H1 (cell line): ENCODE data around the gene SCAND1. TPM values are rescaled to one million over a fixed set of nuclear protein-coding genes. Genes with fewer than 3 reads are reported as not detected.

Source experiments
- CTCF ChIA-PET: fragments of 300-600 bp; sonication (Branson Sonifier 250); formaldehyde crosslinking; loops from one replicate; lab custom pipeline; 2021; ENCODE audit not compliant: partially characterized antibody; lab: Charles Lee
- POLR2A ChIA-PET: fragments of 300-600 bp; sonication (Branson Sonifier 250); formaldehyde crosslinking; loops from one replicate; lab custom pipeline; 2021; ENCODE audit warnings: inconsistent platforms; ENCODE audit not compliant: partially characterized antibody; lab: Charles Lee
- DNase-seq, 2 experiments: peaks; one replicate each; pipeline versions ENCODE4 v3.0.0 to v3.0.0-alpha.2; 2010 to 2022; ENCODE audit warnings: low spot score in 2 of 2, low read depth in 1 of 2, mixed read lengths in 1 of 2
- FAIRE-seq: peaks from 2 replicates; lab custom pipeline; 2011; peaks lifted over from hg19 to GRCh38; lab: Jason Lieb, UNC
- H2AFZ ChIP-seq: 2 replicates; pipeline ENCODE4 v1.8.1; 2012; ENCODE audit warnings: low read length, inconsistent platforms
- H2AK5ac ChIP-seq: 2 replicates; pipeline ENCODE4 v1.6.1; 2013; ENCODE audit warnings: low read depth, low read length
- H2BK120ac ChIP-seq: replicated peaks from 2 replicates; pipeline ENCODE3; 2013; ENCODE audit warnings: low read depth, low read length, inconsistent platforms
- H2BK12ac ChIP-seq: 2 replicates; pipeline ENCODE4 v1.6.1; 2013; ENCODE audit warnings: low read depth, low read length
- H2BK15ac ChIP-seq: 2 replicates; pipeline ENCODE4 v1.6.1; 2013; ENCODE audit warnings: low read length
- H2BK20ac ChIP-seq: 2 replicates; pipeline ENCODE4 v1.6.1; 2013; ENCODE audit warnings: low read length
- H2BK5ac ChIP-seq: 2 replicates; pipeline ENCODE4 v1.6.1; 2013; ENCODE audit warnings: low read depth, low read length
- H3K14ac ChIP-seq: 2 replicates; pipeline ENCODE4 v1.6.1; 2013; ENCODE audit warnings: inconsistent platforms; ENCODE audit not compliant: insufficient read length
- H3K18ac ChIP-seq: 2 replicates; pipeline ENCODE4 v1.6.1; 2013; ENCODE audit warnings: low read length; ENCODE audit errors: extremely low read depth
- H3K23ac ChIP-seq: 2 replicates; pipeline ENCODE4 v1.6.1; 2013; ENCODE audit warnings: inconsistent platforms; ENCODE audit not compliant: insufficient read length
- H3K23me2 ChIP-seq: 2 replicates; pipeline ENCODE4 v1.6.1; 2013; ENCODE audit warnings: low read depth, low read length
- H3K27ac ChIP-seq: 2 replicates; pipeline ENCODE4 v1.6.1; 2011; ENCODE audit warnings: low read depth, low read length, inconsistent platforms
- H3K27me3 ChIP-seq, 4 experiments: replicated peaks in 1 of 4; 1 replicate in 1 of 4; 2 replicates in 3 of 4; pipeline versions ENCODE4 v1.6.1 to v1.8.1; 2011 to 2013; ENCODE audit warnings: low read length in 3 of 4, mild to moderate bottlenecking in 3 of 4, inconsistent platforms in 2 of 4, mixed read lengths in 2 of 4, moderate library complexity in 1 of 4; ENCODE audit not compliant: control insufficient read depth in 3 of 4, insufficient read depth in 3 of 4; ENCODE audit errors: extremely low read depth in 1 of 4
- H3K36me3 ChIP-seq, 4 experiments: 2 replicates each; pipeline versions ENCODE4 v1.6.1 to v1.8.1; 2011 to 2013; ENCODE audit warnings: mild to moderate bottlenecking in 4 of 4, low read length in 3 of 4, moderate library complexity in 2 of 4, control low read depth in 1 of 4, inconsistent platforms in 1 of 4; ENCODE audit not compliant: insufficient read depth in 4 of 4, control insufficient read depth in 2 of 4
- H3K4ac ChIP-seq: replicated peaks from 2 replicates; pipeline ENCODE3; 2013; ENCODE audit warnings: low read length, low read depth, mixed read lengths, inconsistent platforms; ENCODE audit not compliant: insufficient read length
- H3K4me1 ChIP-seq, 4 experiments: replicated peaks in 1 of 4; 1 replicate in 1 of 4; 2 replicates in 3 of 4; pipeline versions ENCODE4 v1.6.1 to v1.8.1; 2011 to 2013; ENCODE audit warnings: low read length in 3 of 4, inconsistent platforms in 2 of 4, mixed read lengths in 1 of 4; ENCODE audit not compliant: insufficient read depth in 4 of 4, control insufficient read depth in 3 of 4
- H3K4me2 ChIP-seq, 2 experiments: 2 replicates each; pipeline versions ENCODE4 v1.6.1 to v1.8.1; 2011 to 2013; ENCODE audit warnings: low read depth in 2 of 2, low read length in 2 of 2, control low read depth in 1 of 2, inconsistent platforms in 1 of 2, mild to moderate bottlenecking in 1 of 2; ENCODE audit not compliant: insufficient read depth in 1 of 2
- H3K4me3 ChIP-seq, 4 experiments: fragments of 200-600, 300-600 bp in 1 of 4; sonication (generic), shearing (Covaris generic), sonication (Bioruptor Twin) in 1 of 4; 2 replicates each; pipeline versions ENCODE4 v1.5.1 to v1.8.1; 2011 to 2016; ENCODE audit warnings: low read length in 4 of 4, low read depth in 3 of 4, control low read depth in 2 of 4, inconsistent platforms in 2 of 4, mild to moderate bottlenecking in 2 of 4, mixed read lengths in 1 of 4, moderate library complexity in 1 of 4; ENCODE audit not compliant: insufficient read depth in 2 of 4; ENCODE audit errors: extremely low read depth in 1 of 4
- H3K56ac ChIP-seq: replicated peaks from 2 replicates; pipeline ENCODE3; 2013; ENCODE audit warnings: low read depth, mild to moderate bottlenecking, mixed read lengths, low read length, inconsistent platforms; ENCODE audit not compliant: insufficient read length
- H3K79me1 ChIP-seq: 2 replicates; pipeline ENCODE4 v1.6.1; 2013; ENCODE audit warnings: low read depth, low read length, control low read depth
- H3K79me2 ChIP-seq, 2 experiments: 2 replicates each; pipeline versions ENCODE4 v1.6.1 to v1.8.1; 2012 to 2013; ENCODE audit warnings: low read length in 2 of 2, mild to moderate bottlenecking in 2 of 2, inconsistent platforms in 1 of 2; ENCODE audit not compliant: insufficient read depth in 2 of 2, control insufficient read depth in 1 of 2
- H3K9ac ChIP-seq, 4 experiments: replicated peaks in 1 of 4; 1 replicate in 1 of 4; 2 replicates in 3 of 4; pipeline versions ENCODE4 v1.6.1 to v1.8.1; 2011 to 2013; ENCODE audit warnings: low read depth in 3 of 4, low read length in 3 of 4, control low read depth in 2 of 4, mild to moderate bottlenecking in 2 of 4, moderate library complexity in 2 of 4, inconsistent platforms in 1 of 4; ENCODE audit errors: extremely low read depth in 1 of 4
- H3K9me3 ChIP-seq, 2 experiments: 2 replicates each; pipeline versions ENCODE4 v1.6.1 to v1.8.1; 2012 to 2013; ENCODE audit warnings: mild to moderate bottlenecking in 2 of 2, moderate library complexity in 2 of 2, control low read depth in 1 of 2, inconsistent platforms in 1 of 2, low read depth in 1 of 2, low read length in 1 of 2, mixed read lengths in 1 of 2; ENCODE audit not compliant: insufficient read depth in 2 of 2
- H4K20me1 ChIP-seq, 2 experiments: replicated peaks in 1 of 2; 2 replicates each; pipeline versions ENCODE3 to v1.8.1; 2011 to 2013; ENCODE audit warnings: inconsistent platforms in 2 of 2, low read length in 2 of 2, mild to moderate bottlenecking in 1 of 2; ENCODE audit not compliant: insufficient read depth in 2 of 2, control insufficient read depth in 1 of 2
- H4K5ac ChIP-seq: 2 replicates; pipeline ENCODE4 v1.6.1; 2013; ENCODE audit warnings: low read length, low read depth, mixed read lengths, inconsistent platforms; ENCODE audit not compliant: insufficient read length
- H4K8ac ChIP-seq: 2 replicates; pipeline ENCODE4 v1.8.0; 2013; ENCODE audit warnings: mild to moderate bottlenecking, moderate library complexity, low read length, inconsistent platforms; ENCODE audit not compliant: insufficient read depth; ENCODE audit errors: extremely low read depth
- H4K91ac ChIP-seq: replicated peaks from 2 replicates; pipeline ENCODE3; 2013; ENCODE audit warnings: low read length, mixed read lengths, inconsistent platforms; ENCODE audit not compliant: insufficient read length
- E2F6 ChIP-seq: IDR thresholded peaks from 2 replicates; pipeline ENCODE4 v1.6.1; 2012; ENCODE audit warnings: inconsistent platforms
- WGBS, 2 experiments: shearing (Covaris generic) in 1 of 2; methylation state at CpG; one replicate each; pipeline versions ENCODE4 v1.1.6 to v1.1.7; 2013 to 2015; ENCODE audit warnings: low lambda C conversion rate in 2 of 2, mixed read lengths in 2 of 2, inconsistent platforms in 1 of 2, low coverage in 1 of 2, missing lambda C conversion rate in 1 of 2; ENCODE audit not compliant: insufficient replicate concordance in 2 of 2, insufficient coverage in 1 of 2, insufficient read length in 1 of 2; ENCODE audit errors: extremely low coverage in 1 of 2, missing lambda C conversion rate in 1 of 2; 5-methylcytosine and 5-hydroxymethylcytosine counted together
- polyA plus RNA-seq, 7 experiments: library from polyadenylated mRNA; depleted of rRNA in 3 of 7; stranded (reverse) in 5 of 7; unstranded in 2 of 7; fragments of >200 nt in 5 of 7; fragments of 200-250 nt in 2 of 7; gene quantifications; 1 replicate in 5 of 7; 2 replicates in 1 of 7; 4 replicates in 1 of 7; pipeline versions ENCODE4 v1.2.1 to v1.2.3, GENCODE V29; 2011 to 2013; ENCODE audit warnings: missing spikeins in 2 of 7, mixed read lengths in 2 of 7
- total RNA-seq: library from RNA; stranded (reverse); fragmentation: NEBNext Ultra II Directional; extraction: Animal tissue kit (Norgen Biotek cat#: 25700); gene quantifications from 2 replicates; pipeline ENCODE4 v1.2.1, GENCODE V29; 2021

SCAND1 gene
- total and polyA plus RNA-seq, 2 of the 8 experiments (the other 6 are each of a cell fraction or from before 2014, with no cell fraction given), result 73.1 to 83.7 TPM

- Histone ChIP-seq H3K4me3 (no peak overlapping the region), H3K23ac (no peak overlapping the region), H2BK12ac (no peak overlapping the region), H2BK120ac (no peak overlapping the region), H4K5ac (no peak overlapping the region), H3K27me3 (no peaks in the 10 kb centered on the region), H3K9me3 (no peaks in the 10 kb centered on the region), H4K20me1 (peaks cover 0 to 4% of the 10 kb centered on the region in 2 experiments), H3K18ac (no peak overlapping the region), H3K14ac (no peak overlapping the region), H2BK5ac (no peak overlapping the region), H3K79me1 (peaks cover 4% of the 10 kb centered on the region; the same call in 1 of the 2 replicates), H3K56ac (no peak overlapping the region), H4K8ac (no peak overlapping the region), H3K36me3 (peaks cover 0 to 5% (median 0%) of the 10 kb centered on the region in 4 experiments; a peak in 1 of 8 replicates), H3K79me2 (no peaks in the 10 kb centered on the region; a peak in 2 of 4 replicates), H3K27ac (no peak overlapping the region), H3K4me1 (peaks cover 0 to 14% (median 6%) of the 10 kb centered on the region in 4 experiments; a peak in 3 of 7 replicates), H2AFZ (no peak overlapping the region), H2BK20ac (no peak overlapping the region), H2AK5ac (no peak overlapping the region), H3K23me2 (no peaks in the 10 kb centered on the region), H3K9ac (no peak overlapping the region), H3K4ac (no peak overlapping the region), H2BK15ac (no peak overlapping the region), H4K91ac (no peak overlapping the region), H3K4me2 (no peak overlapping the region)
- FAIRE-seq (no peak), DNase-seq (no peak)
- 93% methylated on average over 4 of the region's 4 CpGs; no CpG with 5 or more reads in 1 of the 2 experiments for WGBS, 2 experiments
- CTCF ChIA-PET, result interaction anchor here (1.4 kb wide), 2 partner anchors 41 to 49 kb away, joined by 3 to 4 read pairs; partner anchors contain the start of gene SCAND1
- POLR2A ChIA-PET, result interaction anchor here (0.7 kb wide), 1 partner anchor 12 kb away, joined by 3 read pairs; no protein-coding TSS in a partner anchor
- TF ChIP-seq E2F6, result no peak
Measured at GRCh38 chr20:35904982-35905663, 49.2 kb downstream of the SCAND1 start.
